GM10266 (cell line): ENCODE data around the gene ITIH3.

Experiments used
- DNase-seq: peaks from one replicate; pipeline ENCODE4 v3.0.0; 2012; ENCODE audit errors: extremely low spot score
- TF ChIP-seq, protein P1 (sequence below): IDR thresholded peaks from 2 replicates; pipeline ENCODE4 v1.5.1; 2012; ENCODE audit warnings: mild to moderate bottlenecking, low read depth; ENCODE audit not compliant: control insufficient read depth, insufficient read depth; ENCODE audit errors: missing control alignments

The ITIH3 gene, protein sequence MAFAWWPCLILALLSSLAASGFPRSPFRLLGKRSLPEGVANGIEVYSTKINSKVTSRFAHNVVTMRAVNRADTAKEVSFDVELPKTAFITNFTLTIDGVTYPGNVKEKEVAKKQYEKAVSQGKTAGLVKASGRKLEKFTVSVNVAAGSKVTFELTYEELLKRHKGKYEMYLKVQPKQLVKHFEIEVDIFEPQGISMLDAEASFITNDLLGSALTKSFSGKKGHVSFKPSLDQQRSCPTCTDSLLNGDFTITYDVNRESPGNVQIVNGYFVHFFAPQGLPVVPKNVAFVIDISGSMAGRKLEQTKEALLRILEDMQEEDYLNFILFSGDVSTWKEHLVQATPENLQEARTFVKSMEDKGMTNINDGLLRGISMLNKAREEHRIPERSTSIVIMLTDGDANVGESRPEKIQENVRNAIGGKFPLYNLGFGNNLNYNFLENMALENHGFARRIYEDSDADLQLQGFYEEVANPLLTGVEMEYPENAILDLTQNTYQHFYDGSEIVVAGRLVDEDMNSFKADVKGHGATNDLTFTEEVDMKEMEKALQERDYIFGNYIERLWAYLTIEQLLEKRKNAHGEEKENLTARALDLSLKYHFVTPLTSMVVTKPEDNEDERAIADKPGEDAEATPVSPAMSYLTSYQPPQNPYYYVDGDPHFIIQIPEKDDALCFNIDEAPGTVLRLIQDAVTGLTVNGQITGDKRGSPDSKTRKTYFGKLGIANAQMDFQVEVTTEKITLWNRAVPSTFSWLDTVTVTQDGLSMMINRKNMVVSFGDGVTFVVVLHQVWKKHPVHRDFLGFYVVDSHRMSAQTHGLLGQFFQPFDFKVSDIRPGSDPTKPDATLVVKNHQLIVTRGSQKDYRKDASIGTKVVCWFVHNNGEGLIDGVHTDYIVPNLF

DNA sequence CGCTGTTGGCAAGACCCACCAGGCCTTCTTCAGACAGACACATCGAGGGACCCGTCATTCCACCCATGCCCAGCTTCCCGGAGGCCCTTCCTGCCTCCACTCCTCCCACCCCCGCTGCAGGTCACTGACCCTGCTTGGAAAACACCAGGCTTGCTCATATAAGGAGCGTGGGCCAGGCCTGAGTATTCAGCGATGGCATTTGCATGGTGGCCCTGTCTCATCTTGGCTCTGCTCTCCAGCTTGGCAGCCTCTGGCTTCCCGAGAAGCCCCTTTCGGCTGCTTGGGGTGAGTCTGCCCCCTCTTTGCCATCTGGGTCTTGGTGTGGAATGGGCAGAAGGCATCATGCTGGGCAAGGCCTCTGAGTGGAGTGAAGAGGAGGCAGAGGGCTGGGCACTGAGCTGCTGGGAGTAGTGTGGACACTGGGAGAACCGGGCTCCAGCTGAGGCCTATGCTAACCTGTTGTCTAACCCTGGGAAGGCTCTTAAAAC lies at the start of gene ITIH3:
Gene ITIH3 (plus strand): TSS at position 185 of the 488 bp plus-strand sequence. CDS start 8 bp downstream, at position 193.
- TF ChIP-seq, protein P1, sequence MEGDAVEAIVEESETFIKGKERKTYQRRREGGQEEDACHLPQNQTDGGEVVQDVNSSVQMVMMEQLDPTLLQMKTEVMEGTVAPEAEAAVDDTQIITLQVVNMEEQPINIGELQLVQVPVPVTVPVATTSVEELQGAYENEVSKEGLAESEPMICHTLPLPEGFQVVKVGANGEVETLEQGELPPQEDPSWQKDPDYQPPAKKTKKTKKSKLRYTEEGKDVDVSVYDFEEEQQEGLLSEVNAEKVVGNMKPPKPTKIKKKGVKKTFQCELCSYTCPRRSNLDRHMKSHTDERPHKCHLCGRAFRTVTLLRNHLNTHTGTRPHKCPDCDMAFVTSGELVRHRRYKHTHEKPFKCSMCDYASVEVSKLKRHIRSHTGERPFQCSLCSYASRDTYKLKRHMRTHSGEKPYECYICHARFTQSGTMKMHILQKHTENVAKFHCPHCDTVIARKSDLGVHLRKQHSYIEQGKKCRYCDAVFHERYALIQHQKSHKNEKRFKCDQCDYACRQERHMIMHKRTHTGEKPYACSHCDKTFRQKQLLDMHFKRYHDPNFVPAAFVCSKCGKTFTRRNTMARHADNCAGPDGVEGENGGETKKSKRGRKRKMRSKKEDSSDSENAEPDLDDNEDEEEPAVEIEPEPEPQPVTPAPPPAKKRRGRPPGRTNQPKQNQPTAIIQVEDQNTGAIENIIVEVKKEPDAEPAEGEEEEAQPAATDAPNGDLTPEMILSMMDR, result no peak
- no peak for DNase-seq

DNA sequence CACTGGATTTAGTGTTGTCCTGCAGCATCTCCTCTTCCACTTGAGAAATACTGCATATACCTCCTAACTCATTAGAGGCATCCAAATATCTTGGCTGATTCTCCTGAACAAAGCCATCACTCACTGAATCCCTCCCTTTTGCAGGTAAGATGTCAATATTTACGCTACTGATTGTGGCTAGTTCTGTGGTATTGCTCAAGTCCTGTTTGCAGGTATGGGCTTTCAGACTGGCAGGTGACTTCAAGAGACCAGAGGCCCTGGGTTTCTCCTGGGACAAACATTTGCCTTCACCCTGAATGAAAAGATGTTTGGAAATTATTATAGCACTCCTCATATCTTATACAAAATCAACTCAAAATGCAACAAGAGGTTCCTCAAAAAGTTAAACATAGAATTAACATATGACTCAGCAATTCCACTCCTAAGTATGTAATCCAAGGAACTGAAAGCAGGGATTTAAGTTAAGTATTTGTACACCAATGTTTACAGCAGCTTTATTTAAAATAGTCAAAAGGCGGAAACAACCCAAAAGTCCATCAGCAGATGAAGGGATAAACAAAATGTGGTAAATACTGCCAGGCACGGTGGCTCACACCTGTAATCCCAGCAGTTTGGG lies 42.4 kb upstream of the ITIH3 start:
- DNase-seq, result no peak
- TF ChIP-seq, protein P1, result no peak

DNA sequence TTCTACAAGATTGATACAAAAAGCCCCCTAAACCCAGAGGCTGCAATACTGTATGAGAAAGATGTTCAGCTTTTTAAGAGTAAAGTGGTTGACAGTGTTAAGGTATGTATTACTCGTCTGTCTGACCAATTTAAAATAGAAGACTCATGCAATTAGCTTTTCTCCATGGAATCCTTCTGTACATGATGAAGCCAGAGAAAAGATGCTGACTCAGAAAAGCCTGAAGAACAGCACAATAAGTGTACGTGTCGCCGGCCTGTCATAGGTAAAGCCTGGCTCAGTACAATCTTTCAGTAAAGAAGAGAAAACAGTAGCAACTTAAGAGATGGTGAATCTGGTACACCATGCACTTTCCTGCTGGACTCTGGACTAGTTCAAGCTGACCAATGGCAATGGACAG lies 40.2 kb upstream of the ITIH3 start:
- TF ChIP-seq, protein P1, result no peak
- DNase-seq, result no peak

DNA sequence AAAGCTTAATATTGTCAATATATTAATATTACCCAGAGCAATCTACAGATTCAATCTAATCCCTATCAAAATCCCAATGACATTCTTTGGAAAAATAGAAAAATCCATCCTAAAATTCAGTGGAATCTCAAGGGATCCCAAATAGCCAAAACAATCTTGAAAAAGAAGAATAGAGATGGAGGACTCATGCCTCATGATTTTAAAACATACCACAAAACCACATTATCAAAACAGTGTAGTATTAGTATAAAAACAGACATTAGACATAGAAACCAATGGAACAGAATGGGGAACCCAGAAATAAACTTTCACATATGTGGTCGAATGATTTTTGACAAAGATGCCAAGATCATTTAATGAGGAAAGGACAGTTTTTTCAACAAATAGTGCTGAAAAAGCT lies 38.5 kb upstream of the ITIH3 start:
- TF ChIP-seq, protein P1, result no peak
- no peak for DNase-seq

DNA sequence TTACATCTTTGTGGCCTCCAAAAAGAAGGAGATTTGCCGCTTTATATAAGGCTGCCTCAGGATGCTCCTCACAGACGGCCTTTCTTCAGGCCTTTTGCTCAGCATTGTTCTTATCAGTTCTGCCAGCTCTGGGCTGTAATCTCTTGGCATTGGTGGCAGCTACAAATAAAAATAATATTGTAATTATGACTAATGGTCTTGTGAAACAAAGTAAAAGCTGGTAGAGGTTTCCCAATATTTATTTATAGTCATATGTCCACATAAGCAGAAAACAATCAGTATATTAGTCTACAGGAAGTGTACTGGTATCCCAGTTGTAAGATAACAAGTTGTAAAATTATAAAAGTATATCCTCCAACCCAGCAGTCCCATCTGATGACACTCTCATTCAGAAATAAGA lies 31.1 kb upstream of the ITIH3 start:
- DNase-seq, result no peak
- TF ChIP-seq, protein P1, result no peak

DNA sequence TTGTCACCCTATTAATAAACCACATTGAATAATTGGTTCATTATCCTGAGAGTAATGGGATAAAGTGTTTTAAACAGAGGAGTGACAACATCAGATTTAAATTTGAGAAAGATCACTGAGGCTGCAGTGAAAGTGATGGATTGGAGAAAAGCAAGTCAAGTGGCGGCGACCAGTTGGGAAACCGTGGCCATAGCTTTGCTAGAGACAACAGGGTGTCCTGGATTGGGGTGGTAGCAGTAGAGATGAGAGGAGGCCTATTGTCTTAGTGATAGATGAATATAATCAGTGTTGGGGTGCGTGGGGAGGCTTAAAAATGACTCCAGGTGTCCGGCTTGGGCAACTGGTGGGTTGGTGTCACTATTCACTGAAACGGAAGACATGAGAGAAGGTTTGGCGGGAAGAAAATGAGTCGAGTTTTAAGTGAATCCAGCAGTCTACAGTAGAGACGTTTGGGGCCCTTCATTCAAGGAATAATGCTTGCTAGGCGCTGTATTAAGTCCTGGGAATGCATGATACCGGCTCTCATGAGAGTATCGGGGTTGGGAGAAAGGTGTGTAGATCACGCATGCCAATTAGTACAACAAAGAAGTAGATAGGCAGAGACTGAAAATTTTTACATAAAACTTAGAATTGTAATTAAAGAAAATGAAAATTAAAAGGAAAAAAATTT lies 24.7 kb upstream of the ITIH3 start:
- TF ChIP-seq, protein P1, result no peak
- DNase-seq, result no peak
